NT2/D1 (cell line): Measurements from ENCODE around the gene CFAP61.

Source experiments
- DNase-seq: peaks from one replicate; pipeline ENCODE4 v3.0.0-alpha.2; 2011; ENCODE audit warnings: low read depth, low spot score
- H3K27me3 ChIP-seq: 2 replicates; pipeline ENCODE4 v1.6.0; 2011; ENCODE audit warnings: mild to moderate bottlenecking; ENCODE audit not compliant: insufficient read length, insufficient read depth
- H3K36me3 ChIP-seq: 2 replicates; pipeline ENCODE4 v1.6.1; 2011; ENCODE audit warnings: mild to moderate bottlenecking, low read length, mixed read lengths; ENCODE audit not compliant: insufficient read depth, insufficient read length
- H3K4me1 ChIP-seq: 2 replicates; pipeline ENCODE4 v1.5.1; 2011; ENCODE audit not compliant: insufficient read depth, insufficient read length
- H3K4me3 ChIP-seq: 2 replicates; pipeline ENCODE4 v1.5.1; 2011; ENCODE audit warnings: low read depth; ENCODE audit not compliant: insufficient read length
- H3K9ac ChIP-seq: 2 replicates; pipeline ENCODE4 v1.6.0; 2011; ENCODE audit warnings: low read depth; ENCODE audit not compliant: insufficient read length
- H3K9me3 ChIP-seq: 2 replicates; pipeline ENCODE4 v1.5.1; 2011; ENCODE audit warnings: mild to moderate bottlenecking, low read length; ENCODE audit not compliant: insufficient read depth
- SUZ12 ChIP-seq: IDR thresholded peaks from 2 replicates; pipeline ENCODE4 v1.6.1; 2011; ENCODE audit not compliant: insufficient read length, insufficient read depth; ENCODE audit errors: extremely low read depth
- YY1 ChIP-seq: IDR thresholded peaks from 2 replicates; pipeline ENCODE4 v1.6.1; 2011; ENCODE audit not compliant: insufficient read length, insufficient read depth
- ZNF274 ChIP-seq: IDR thresholded peaks from 2 replicates; pipeline ENCODE4 v1.6.1; 2011; ENCODE audit warnings: mild to moderate bottlenecking, low read depth, low read length

Gene CFAP61

GRCh38 chr20:20371681-20372080 is 319.3 kb downstream of the CFAP61 start:
- peaks cover 50% of the 10 kb centered on the region for H3K27me3 ChIP-seq
- no peaks in the 10 kb centered on the region for H3K9me3 ChIP-seq
- H3K36me3 ChIP-seq, result no peaks in the 10 kb centered on the region
- no peak for DNase-seq
- H3K9ac ChIP-seq, result no peak overlapping the region
- TF ChIP-seq ZNF274, result no peak
- TF ChIP-seq YY1, result no peak
- no peak for TF ChIP-seq SUZ12
- peaks cover 6% of the 10 kb centered on the region for H3K4me1 ChIP-seq
- no peak overlapping the region for H3K4me3 ChIP-seq

DNA sequence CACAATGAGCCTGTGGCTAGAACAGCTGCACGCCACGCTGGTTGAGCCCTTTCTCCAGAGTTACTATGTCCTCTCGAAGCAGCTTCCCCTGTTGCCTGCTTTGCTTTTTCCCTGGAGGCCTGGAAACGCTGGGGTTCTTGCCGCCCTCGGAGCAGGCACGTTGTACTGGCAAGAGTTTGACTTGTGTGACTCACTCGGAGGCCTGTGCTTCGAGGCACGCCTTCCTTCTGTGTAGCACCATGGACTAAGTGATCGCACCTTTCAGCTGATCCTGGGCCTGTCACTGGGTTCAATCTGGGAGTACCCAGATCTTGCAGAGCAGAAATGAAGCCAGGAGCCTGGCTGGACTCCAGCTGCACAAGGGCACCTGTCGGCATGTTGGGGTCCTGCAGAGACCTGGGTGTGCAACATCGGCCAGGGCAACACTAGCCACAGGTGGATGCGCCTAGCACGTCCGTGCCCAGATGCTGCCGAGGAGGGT is 320.8 kb downstream of the CFAP61 start:
- Histone ChIP-seq H3K27me3 (peaks cover 43% of the 10 kb centered on the region), H3K9me3 (no peaks in the 10 kb centered on the region), H3K9ac (no peak overlapping the region), H3K36me3 (no peaks in the 10 kb centered on the region), H3K4me1 (peaks cover 6% of the 10 kb centered on the region), H3K4me3 (no peak overlapping the region)
- DNase-seq, result no peak
- no peak for TF ChIP-seq SUZ12
- no peak for TF ChIP-seq YY1
- TF ChIP-seq ZNF274, result no peak

DNA sequence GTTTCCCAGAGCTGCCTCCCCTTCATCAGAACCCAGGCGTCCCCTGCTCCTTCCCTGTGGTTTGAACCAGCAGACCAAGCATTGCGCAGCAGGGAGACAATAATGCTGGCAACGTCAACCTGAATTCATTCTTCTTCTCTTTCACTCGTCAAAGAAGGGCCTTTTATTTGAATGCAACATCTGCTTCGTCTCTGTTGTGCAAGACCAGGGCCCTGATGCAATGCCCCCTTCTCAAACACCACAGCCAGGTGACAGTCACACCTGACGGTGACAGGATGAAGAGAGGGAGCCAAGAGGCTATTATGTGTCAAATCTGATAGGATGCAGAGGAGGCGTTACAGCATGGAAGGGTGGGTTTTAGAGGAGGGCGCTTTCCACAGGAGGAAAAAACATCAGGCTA is 323.5 kb downstream of the CFAP61 start:
- no peak for TF ChIP-seq YY1
- TF ChIP-seq SUZ12, result no peak
- no peak for TF ChIP-seq ZNF274
- peaks cover 14% of the 10 kb centered on the region; the same call in 1 of the 2 replicates for H3K9me3 ChIP-seq
- H3K9ac ChIP-seq, result no peak overlapping the region
- DNase-seq, result no peak
- peaks cover 6% of the 10 kb centered on the region for H3K4me1 ChIP-seq
- H3K27me3 ChIP-seq, result peaks cover 18% of the 10 kb centered on the region
- no peaks in the 10 kb centered on the region for H3K36me3 ChIP-seq
- no peak overlapping the region for H3K4me3 ChIP-seq

GRCh38 chr20:20386192-20386591 is 333.9 kb downstream of the CFAP61 start:
- Histone ChIP-seq H3K4me3 (no peak overlapping the region), H3K9me3 (0 out of 2 replicates have a peak, but pooled peaks cover under 1% of the 10 kb centered on the region), H3K36me3 (no peaks in the 10 kb centered on the region), H3K27me3 (no peaks in the 10 kb centered on the region), H3K9ac (no peak overlapping the region), H3K4me1 (no peaks in the 10 kb centered on the region)
- DNase-seq, result no peak
- TF ChIP-seq SUZ12 (no peak), ZNF274 (no peak), YY1 (no peak)

- DNase-seq, result no peak
- TF ChIP-seq ZNF274 (no peak), YY1 (no peak), SUZ12 (no peak)
- H3K9me3 ChIP-seq, result no peaks in the 10 kb centered on the region
- H3K4me1 ChIP-seq, result peaks cover 3% of the 10 kb centered on the region
- H3K4me3 ChIP-seq, result no peak overlapping the region
- H3K27me3 ChIP-seq, result no peaks in the 10 kb centered on the region
- H3K9ac ChIP-seq, result no peak overlapping the region
- no peaks in the 10 kb centered on the region for H3K36me3 ChIP-seq
Observed at GRCh38 chr20:20390393-20390792, 338.1 kb downstream of the CFAP61 start.

GRCh38 chr20:20391115-20391514 is 338.8 kb downstream of the CFAP61 start:
- DNase-seq, result no peak
- Histone ChIP-seq H3K9ac (no peak overlapping the region), H3K4me3 (no peak overlapping the region), H3K27me3 (no peaks in the 10 kb centered on the region), H3K36me3 (no peaks in the 10 kb centered on the region), H3K9me3 (no peaks in the 10 kb centered on the region), H3K4me1 (peaks cover 5% of the 10 kb centered on the region)
- TF ChIP-seq ZNF274 (no peak), SUZ12 (no peak), YY1 (no peak)

DNA sequence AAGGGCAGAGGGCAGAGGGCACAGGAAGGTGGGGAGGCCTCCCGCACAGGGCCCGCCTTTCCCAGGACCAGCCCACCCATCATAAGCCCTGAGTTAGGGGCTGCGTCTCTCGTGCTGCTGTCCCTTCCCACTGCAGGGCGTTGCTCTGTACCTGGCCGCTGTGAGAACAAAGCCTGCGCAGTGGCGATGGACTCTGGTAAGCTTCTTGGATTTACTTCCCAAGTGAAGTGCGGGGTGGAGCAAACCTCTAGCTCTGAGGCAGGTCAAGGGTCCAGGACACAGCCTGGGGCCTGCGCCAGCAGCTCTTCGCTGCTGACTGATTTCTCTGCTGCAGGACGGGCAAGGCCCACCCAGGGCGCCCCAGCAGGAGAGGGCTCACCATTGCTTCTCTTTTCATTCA is 339.4 kb downstream of the CFAP61 start:
- H3K36me3 ChIP-seq, result no peaks in the 10 kb centered on the region
- TF ChIP-seq SUZ12, result no peak
- TF ChIP-seq ZNF274, result no peak
- TF ChIP-seq YY1, result no peak
- H3K4me3 ChIP-seq, result no peak overlapping the region
- H3K4me1 ChIP-seq, result peaks cover 5% of the 10 kb centered on the region
- H3K27me3 ChIP-seq, result no peaks in the 10 kb centered on the region
- H3K9me3 ChIP-seq, result no peaks in the 10 kb centered on the region
- DNase-seq, result no peak
- H3K9ac ChIP-seq, result no peak overlapping the region
